Measurements from ENCODE around the gene AP1S1. TPM values are rescaled to one million over a fixed set of nuclear protein-coding genes. Genes with fewer than 3 reads are reported as not detected.
A peak's percentile ranks its signal among the peaks of the same experiment; 100 is the strongest.
"Not testable (repeated sequence)": the region's sequence is repeated elsewhere in the genome, so short reads cannot be mapped to it uniquely, and the experiment has no call there.

Gene AP1S1
- polyA plus RNA-seq (ENCODE audit: insufficient read length) = 17.7 TPM

GRCh38 chr7:101153969-101154692 lies at the start of gene AP1S1:
Gene AP1S1, plus strand, starts transcription at chr7:101154476. Its CDS starts 39 bp downstream, at chr7:101154515.
- DNase-seq (ENCODE audit: low read depth) = peak; percentile 67

- no peak for DNase-seq (ENCODE audit: low read depth)
Measured at GRCh38 chr7:101104799-101105198, 49.5 kb upstream of the AP1S1 start.

GRCh38 chr7:101105248-101105647 lies 49.0 kb upstream of the AP1S1 start:
- not testable (repeated sequence) for DNase-seq (ENCODE audit: low read depth)

GRCh38 chr7:101106386-101106785 lies 47.9 kb upstream of the AP1S1 start:
- DNase-seq (ENCODE audit: low read depth) = no peak

- DNase-seq (ENCODE audit: low read depth) = no peak
Measured at GRCh38 chr7:101108330-101108857, 45.9 kb upstream of the AP1S1 start.

GRCh38 chr7:101108961-101109360 lies 45.3 kb upstream of the AP1S1 start:
- DNase-seq (ENCODE audit: low read depth) = no peak

DNA sequence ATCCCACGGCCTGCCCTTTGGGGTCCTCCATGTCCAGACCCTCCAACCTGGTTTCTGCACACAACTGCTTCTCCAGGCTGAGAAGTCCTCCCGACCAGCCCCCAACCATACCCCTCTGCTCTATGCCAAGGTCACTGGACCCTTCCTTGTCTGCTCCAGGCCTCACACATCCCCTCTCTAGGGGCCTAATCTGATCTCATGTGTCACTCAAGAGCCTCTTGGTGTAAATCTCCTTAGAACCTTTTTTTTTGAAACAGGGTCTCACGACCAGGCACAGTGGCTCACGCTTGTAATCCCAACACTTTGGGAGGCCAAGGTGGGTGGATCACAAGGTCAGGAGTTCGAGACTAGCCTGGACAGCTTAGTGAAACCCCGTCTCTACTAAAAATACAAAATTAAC lies 44.9 kb upstream of the AP1S1 start:
- DNase-seq (ENCODE audit: low read depth) = no peak

GRCh38 chr7:101111261-101111660 lies 43.0 kb upstream of the AP1S1 start:
- DNase-seq (ENCODE audit: low read depth) = no peak

GRCh38 chr7:101112233-101112632 lies 42.0 kb upstream of the AP1S1 start:
- DNase-seq (ENCODE audit: low read depth) = no peak

DNA sequence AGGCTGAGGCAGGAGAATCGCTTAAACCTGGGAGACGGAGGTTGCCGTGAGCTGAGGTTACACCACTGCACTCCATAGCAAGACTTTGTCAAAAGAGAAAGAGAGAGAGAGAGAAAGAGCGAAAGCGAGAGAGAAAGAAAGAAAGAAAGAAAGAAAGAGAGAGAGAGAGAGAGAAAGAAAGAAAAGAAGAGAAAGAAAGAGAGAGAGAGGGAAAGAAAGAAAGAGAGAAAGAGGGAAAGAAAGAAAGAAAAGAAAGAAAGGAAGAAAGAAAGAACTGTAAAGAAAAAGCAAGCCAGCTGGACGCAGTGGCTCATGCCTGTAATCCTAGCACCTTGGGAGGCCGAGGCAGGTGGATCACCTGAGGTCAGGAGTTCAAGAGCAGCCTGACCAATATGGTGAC lies 41.1 kb upstream of the AP1S1 start:
- DNase-seq (ENCODE audit: low read depth) = not testable (repeated sequence)

- DNase-seq (ENCODE audit: low read depth) = no peak
Measured at GRCh38 chr7:101113836-101114235, 40.4 kb upstream of the AP1S1 start.

GRCh38 chr7:101114492-101114891 lies 39.8 kb upstream of the AP1S1 start:
- no peak for DNase-seq (ENCODE audit: low read depth)

DNA sequence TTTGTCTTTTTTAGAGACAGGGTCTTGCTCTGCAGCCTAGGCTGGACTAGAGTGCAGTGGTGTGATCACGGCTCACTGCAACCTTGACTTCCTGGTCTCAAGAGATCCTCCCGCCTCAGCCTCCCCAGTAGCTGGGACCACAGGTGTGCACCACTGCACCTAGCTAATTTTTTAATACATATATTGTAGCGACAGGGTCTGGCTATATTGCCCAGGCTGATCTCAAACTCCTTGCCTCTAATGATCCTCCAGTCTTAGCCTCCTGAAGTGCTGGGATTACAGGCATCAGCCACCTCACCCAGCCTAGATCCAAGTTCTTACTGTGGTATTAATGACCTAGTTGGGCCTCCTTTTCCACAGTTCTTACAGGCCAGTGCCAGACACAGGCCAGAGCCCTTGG lies 39.1 kb upstream of the AP1S1 start:
- DNase-seq (ENCODE audit: low read depth) = no peak

GRCh38 chr7:101116898-101117297 lies 37.4 kb upstream of the AP1S1 start:
- DNase-seq (ENCODE audit: low read depth) = no peak

DNA sequence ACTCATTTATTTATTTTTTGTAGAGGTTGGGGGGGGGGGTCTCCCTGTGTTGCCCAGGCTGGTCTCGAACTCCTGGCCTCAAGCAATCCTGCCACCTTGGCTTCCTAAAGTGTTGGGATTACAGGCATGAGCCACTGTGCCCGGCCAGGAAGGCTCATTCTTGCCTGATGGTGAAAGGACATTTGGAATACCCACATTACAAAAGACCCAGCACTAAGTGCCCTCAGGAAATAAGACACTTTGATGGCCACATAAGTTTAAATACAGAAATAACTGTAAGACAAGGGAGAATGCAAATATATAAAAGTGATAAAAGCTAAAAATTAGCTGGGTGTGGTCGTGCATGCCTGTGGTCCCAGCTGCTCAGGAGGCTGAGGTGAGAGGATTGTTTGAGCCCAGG lies 35.4 kb upstream of the AP1S1 start:
- no peak for DNase-seq (ENCODE audit: low read depth)

DNA sequence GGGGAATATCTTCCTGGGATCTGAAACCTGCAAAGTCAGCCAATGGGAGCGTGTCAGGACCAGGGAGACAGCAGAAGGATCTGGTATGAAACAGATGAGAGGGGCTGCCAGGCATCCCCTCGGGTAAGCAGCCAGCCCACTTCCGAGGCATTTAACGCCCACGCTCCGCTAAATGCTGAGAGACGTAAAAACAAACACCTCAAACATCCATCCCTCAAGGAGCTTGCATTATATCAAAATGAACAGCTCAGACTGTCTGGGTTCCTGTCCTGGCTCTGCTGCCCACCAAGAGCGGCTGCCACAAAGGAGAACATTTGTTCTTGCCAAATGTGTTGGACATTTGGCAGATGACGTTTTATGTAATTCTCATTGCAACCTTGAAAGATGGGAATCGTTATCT lies 34.4 kb upstream of the AP1S1 start:
- no peak for DNase-seq (ENCODE audit: low read depth)

GRCh38 chr7:101120315-101120714 lies 34.0 kb upstream of the AP1S1 start:
- DNase-seq (ENCODE audit: low read depth) = no peak

GRCh38 chr7:101121631-101121990 lies 32.7 kb upstream of the AP1S1 start:
- not testable (repeated sequence) for DNase-seq (ENCODE audit: low read depth)

GRCh38 chr7:101121991-101122932 lies 32.0 kb upstream of the AP1S1 start:
- DNase-seq (ENCODE audit: low read depth) = peak; percentile 95

- DNase-seq (ENCODE audit: low read depth) = no peak
Measured at GRCh38 chr7:101122933-101123702, 31.2 kb upstream of the AP1S1 start.

GRCh38 chr7:101123703-101124068 lies 30.6 kb upstream of the AP1S1 start:
- DNase-seq (ENCODE audit: low read depth) = no peak
